HG02610 (cell line): Measurements from ENCODE around the gene AQP7.
A peak's percentile ranks its signal among the peaks of the same experiment; 100 is the strongest.
"Not testable (repeated sequence)": the region's sequence is repeated elsewhere in the genome, so short reads cannot be mapped to it uniquely, and the experiment has no call there.

Experiments
- ATAC-seq: cut with Tn5 transposase; IDR thresholded peaks from one replicate; pipeline ENCODE4 v1.9.1; 2021; ENCODE audit warnings: mild to moderate bottlenecking, moderate library complexity; ENCODE audit not compliant: unreplicated experiment

Gene AQP7

GRCh38 chr9:33377089-33377715 is 25.2 kb downstream of the AQP7 start:
- ATAC-seq = no peak

GRCh38 chr9:33375841-33376321 is 26.5 kb downstream of the AQP7 start:
- no peak for ATAC-seq

DNA sequence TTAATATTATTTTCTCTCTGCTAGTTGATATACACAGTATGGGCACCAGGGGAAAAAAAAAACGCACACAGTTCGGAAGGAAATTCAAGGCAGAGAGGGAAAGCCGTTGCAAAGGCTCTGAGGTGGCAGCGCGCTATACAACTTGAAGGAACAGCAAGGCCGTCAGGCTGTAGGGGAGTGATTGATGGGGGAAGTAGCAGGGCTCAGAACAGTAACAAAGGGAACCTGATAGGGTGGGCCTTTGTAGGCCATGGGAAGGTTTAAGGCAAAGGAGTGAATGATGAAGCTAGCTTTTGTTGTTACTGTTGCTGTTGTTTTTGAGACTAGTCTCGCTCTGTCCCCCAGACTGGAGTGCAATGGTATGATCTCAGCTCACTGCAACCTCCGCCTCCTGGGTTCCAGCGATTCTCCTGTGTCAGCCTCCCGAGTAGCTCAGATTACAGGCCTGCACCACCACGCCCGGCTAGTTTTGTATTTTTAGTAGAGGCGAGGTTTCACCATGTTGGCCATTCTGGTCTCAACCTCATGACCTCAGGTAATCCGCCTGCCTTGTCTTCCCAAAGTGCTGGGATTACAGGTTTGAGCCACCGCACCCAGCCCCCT is 27.0 kb downstream of the AQP7 start:
- ATAC-seq = no peak

- ATAC-seq = peak; percentile 69
Measured at GRCh38 chr9:33374634-33375237, 27.6 kb downstream of the AQP7 start.

- ATAC-seq = no peak
Measured at GRCh38 chr9:33374190-33374589, 28.2 kb downstream of the AQP7 start.

- no peak for ATAC-seq
Measured at GRCh38 chr9:33372900-33373299, 29.5 kb downstream of the AQP7 start.

DNA sequence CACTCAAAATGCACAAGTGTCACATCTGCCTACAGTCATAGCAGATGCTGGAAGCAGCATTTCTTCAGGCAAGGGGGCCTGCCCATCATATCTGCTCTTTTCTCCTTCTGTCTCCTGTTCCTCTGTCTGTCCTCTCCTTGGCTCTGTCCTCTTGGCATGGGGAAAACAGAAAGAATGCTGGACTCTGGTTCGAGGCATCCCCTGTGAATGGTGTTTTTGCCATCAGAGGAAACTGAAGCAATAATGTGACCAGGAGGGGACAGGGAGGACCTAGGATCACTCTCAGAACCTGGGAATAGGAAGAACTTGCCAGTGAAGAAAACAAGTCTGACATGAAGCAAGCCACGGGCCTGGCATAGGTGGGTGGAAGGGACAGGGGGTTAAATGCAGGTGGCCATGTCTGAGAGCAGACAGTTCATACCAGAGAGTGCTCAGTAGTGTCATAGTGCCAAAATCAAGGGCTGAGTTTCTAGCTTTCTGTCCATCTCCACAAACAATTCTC is 35.3 kb downstream of the AQP7 start:
- no peak for ATAC-seq

DNA sequence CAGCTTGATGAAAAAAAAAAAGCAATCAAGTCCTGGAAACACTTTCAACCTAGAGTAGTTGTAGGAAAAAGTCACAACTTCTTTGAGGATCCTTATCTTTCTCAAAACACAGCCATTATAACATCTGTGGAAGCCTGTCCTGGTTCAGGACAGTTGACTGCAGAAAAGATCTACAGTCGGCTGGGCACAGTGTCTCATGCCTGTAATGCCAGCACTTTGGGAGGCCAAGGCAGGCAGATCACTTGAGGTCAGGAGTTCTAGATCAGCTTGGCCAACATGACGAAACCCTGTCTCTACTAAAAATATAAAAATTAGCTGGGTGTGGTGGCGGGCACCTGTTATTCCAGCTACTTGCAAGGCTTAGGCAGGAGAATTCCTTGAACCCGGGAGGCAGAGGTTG is 37.6 kb downstream of the AQP7 start:
- ATAC-seq = not testable (repeated sequence)

DNA sequence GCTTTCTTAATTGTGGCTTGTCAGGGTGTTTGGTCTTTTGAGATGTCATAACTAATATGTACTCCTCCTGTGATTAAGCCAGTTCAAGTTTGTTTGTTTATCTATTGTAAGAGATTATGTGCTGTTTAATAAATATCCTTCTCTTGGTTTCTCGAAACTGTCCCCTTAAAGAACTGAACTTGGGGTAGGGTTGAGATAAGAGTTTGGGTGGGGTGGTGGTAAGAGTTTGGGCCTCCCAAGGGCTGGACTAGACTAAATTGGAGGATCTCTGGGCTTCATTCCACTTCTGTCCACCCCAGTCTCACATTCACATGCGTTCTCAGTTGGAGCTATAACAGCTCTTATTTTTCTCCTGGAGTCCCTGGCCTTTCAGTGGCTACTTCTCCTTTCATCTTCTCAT is 38.2 kb downstream of the AQP7 start:
- ATAC-seq = no peak

DNA sequence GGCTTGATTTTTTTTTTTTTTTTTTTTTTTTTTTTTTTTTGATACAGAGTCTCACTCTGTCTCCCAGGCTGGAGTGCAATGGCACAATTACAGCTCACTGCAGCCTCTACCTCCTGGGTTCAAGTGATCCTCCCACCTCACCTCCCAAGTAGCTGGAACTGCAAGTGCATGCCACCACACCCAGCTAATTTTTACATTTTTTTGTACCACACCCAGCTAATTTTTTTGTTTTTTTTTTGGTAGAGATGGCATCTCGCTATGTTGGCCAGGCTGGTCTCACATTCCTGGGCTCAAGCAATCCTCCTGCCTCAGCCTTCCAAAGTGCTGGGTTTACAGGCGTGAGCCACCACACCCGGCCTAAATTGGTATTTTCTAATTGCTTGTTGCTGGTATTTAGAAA is 43.7 kb downstream of the AQP7 start:
- ATAC-seq = not testable (repeated sequence)

DNA sequence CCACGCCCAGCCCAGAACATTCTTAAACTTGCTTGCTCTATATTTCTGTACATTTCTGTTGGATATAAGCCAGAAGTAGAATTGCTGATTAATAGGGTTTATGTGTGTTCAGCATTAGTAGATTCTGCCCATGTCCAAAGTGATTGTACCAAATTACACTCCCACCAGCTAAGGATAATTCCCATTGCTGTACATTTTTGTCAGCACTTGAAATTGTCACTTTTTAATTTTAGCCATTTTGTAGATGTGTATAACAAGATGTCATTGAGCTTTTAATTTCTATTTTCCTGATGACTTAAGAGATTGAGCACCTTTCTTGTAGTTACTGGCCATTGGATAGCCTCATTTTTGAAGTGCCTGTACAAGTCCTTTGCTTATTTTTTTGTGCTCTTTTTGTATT is 46.4 kb downstream of the AQP7 start:
- no peak for ATAC-seq

DNA sequence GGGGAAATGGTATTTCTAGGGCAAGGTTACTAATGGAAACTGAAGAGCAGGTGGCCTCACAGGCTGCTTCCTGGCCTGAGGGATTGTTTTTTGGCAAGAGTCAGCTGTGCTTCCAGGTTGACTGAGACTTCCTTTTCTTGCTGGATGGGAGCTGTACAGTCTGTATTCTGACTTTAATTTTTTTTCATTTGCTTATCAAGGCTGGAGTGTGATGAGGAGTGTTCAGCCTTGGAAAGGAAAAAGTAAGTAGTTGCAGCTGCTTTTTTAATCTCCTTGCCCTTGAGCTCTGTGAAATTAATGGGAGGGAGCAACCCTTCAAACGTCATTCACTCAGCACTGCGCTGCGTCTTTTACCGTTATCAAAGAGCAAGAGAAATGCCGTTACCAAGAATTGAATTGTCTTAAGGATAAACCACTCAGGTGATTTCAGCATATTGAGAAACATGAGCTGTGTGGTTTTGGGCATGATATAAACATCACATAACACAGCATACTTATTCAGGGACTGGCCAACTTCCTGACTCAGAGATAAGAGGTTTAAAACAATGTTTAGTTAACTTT is 47.6 kb downstream of the AQP7 start:
- no peak for ATAC-seq

DNA sequence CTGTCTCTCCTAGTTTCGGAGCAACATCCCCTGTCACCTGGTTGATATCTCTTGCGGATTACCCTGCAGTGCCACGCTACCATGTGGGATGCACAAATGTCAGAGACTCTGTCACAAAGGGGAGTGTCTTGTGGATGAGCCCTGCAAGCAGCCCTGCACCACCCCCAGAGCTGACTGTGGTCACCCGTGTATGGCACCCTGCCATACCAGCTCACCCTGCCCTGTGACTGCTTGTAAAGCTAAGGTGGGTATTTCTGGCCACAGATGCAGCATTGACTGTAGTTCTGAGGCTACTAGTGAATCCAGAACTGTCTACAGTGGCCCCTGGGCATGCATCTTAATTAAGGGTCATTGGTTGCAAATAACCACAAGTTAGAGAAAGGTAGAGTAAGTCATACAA is 50.8 kb downstream of the AQP7 start:
- no peak for ATAC-seq

DNA sequence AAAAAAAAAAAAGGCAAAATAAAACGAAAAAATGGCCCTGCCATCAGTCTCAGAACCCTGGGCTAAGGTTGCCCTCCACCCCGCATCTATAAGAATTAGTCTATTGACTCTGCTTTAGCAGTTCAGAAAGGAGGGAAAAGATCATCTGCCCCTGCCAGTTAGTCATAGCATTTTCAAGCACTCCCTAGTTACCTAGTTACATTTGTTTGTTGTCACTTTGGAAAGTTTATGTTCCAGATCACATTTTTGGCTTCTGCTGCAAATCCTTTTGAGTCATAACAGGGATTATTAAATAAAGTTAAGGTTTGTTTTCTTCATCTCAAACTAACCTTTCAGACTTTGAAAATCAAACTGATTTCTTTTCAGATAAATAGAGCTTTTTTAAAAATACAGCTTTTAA is 52.1 kb downstream of the AQP7 start:
- no peak for ATAC-seq

GRCh38 chr9:33349743-33350142 is 52.6 kb downstream of the AQP7 start:
- ATAC-seq = no peak

DNA sequence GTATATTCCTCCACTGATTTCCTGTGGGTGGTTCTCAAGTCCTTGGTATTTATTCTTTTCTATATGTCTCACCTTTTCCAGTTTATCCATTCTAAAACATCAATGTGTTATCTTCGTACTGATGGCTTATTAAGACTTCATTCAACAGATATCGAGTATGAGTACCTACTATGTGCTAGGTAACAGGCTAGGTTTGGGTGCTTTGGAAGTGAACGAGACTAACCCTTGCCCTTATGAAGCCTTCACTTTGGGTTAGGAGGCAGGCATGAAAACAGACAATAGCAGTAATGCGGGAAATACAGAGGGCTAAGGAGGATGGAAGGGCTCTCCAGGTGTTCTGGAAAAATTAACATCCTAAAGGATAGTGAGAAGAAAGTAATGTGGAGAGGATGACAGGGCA is 53.4 kb downstream of the AQP7 start:
- ATAC-seq = no peak

GRCh38 chr9:33346564-33346963 is 55.8 kb downstream of the AQP7 start:
- ATAC-seq = no peak

GRCh38 chr9:33344145-33344544 is 58.2 kb downstream of the AQP7 start:
- no peak for ATAC-seq

DNA sequence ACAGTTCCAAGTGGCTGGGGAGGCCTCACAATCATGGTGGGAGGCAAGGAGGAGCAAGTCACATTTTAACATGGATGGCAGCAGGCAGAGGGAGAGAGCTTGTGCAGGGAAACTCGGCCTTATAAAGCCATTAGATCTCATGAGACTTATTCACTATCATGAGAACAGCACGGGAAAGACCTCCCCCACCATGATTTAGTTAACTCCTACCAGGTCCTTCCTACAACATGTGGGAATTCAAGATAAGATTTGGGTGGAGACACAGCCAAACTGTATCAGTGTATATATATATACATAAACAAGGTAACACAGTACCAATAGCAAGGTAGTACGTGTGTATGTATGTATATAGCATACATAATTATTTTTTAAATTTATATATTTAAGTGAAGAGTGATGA is 61.2 kb downstream of the AQP7 start:
- no peak for ATAC-seq

DNA sequence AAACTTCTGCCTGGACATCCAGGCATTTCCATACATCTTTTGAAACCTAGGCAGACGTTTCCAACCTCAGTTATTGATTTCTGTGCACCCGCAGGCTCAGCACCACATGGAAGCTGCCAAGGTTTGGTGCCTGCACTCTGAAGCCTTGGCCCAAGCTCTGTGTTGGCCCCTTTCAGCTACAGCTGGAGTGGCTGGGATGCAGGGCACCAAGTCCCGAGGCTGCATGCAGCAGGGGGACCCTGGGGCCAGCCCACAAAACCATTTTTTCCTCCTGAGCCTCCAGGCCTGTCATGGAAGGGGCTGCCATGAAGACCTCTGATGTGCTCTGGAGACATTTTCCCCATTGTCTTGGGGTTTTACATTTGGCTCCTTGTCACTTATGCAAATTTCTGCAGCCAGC is 62.2 kb downstream of the AQP7 start:
- no peak for ATAC-seq
